Type B pancreatic cell (in vitro differentiated cells): Measurements from ENCODE around the gene C1orf116. TPM values are rescaled to one million over a fixed set of nuclear protein-coding genes. Genes with fewer than 3 reads are reported as not detected.
A peak's percentile ranks its signal among the peaks of the same experiment; 100 is the strongest.

Source experiments
- DNase-seq: peaks from one replicate; pipeline ENCODE4 v3.0.0; 2021; ENCODE audit warnings: mixed read lengths; ENCODE audit not compliant: unreplicated experiment; ENCODE audit errors: extremely low spot score
- H3K27ac Mint-ChIP-seq: 2 replicates; pipeline ENCODE4 v1.8.0; 2021; ENCODE audit warnings: mild to moderate bottlenecking, mixed read lengths
- H3K27me3 Mint-ChIP-seq: 2 replicates; pipeline ENCODE4 v1.8.0; 2021; ENCODE audit warnings: mixed read lengths
- H3K36me3 Mint-ChIP-seq: 2 replicates; pipeline ENCODE4 v1.8.0; 2021; ENCODE audit warnings: mixed read lengths
- H3K4me1 Mint-ChIP-seq: one replicate; pipeline ENCODE4 v1.8.0; 2021; ENCODE audit warnings: mixed read lengths; ENCODE audit not compliant: unreplicated experiment
- H3K4me3 Mint-ChIP-seq: 2 replicates; pipeline ENCODE4 v1.8.0; 2021; ENCODE audit warnings: mild to moderate bottlenecking, mixed read lengths
- H3K9me3 Mint-ChIP-seq: 2 replicates; pipeline ENCODE4 v1.8.0; 2021; ENCODE audit warnings: mixed read lengths
- total RNA-seq: library from RNA; stranded (reverse); gene quantifications from 2 replicates; pipeline ENCODE4 v1.2.1, GENCODE V29; 2021; ENCODE audit warnings: low replicate concordance
- TF ChIP-seq, protein P1 (sequence below): fragments of 200-600 bp; sonication (generic); conservative IDR thresholded peaks from 2 replicates; pipeline ENCODE4 v1.5.0; 2021; ENCODE audit warnings: antibody characterized with exemption, mild to moderate bottlenecking

C1orf116 gene
- total RNA-seq, 1 donor from 2014 or later, result 50.4 TPM

DNA sequence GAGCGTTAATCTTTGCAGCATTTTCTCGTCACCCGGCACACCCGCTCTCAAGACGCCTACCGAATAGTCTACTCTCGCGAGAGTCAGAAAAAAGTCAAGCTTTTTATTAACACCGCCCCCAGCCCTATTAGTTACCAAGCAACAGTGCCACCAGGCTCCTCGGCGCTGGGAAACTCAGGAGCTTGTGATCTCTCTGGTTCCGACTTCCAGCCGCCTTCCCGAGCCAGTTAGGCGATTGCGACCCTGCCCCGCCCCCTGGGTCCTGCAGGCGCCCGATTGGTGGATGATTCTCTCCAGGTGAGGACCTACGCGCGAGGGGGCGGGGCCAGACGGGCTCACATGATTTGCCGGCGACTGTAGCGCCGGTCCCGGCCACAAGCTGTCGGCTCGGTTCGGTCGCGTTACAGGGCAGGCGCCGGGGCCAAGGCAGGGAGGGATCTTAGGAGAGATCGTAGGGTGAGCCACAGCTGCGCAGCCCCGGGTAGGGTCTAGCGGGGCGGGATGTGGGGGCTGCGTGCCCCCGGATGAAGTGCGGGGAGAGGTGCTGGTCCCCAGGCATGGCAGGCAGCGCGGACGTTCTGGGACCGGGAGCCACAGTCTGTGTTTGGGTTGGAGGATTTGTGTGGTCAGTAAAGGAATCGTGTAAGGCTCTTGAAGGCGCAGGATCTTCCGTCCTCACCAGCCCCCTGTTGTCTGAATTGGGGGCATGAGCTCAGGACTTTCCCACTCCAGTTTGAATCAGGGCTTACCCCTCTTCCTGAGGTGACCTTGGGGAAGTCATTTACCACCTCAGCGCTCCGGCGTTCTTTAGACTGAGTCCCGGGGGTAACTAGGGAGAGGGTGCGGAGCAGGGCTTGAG, 20.6 kb upstream of the C1orf116 start, which contains the start of gene PFKFB2:
Gene PFKFB2 (plus strand): TSS at position 365 of the 859 bp plus-strand sequence. CDS start 1,443 bp downstream, outside the sequence.
- Mint-ChIP-seq H3K27ac (peak within 1 kb of the TSS; percentile 98), H3K4me3 (peak within 1 kb of the TSS; percentile 97), H3K36me3 (no peaks in the 10 kb centered on the region), H3K4me1 (peaks cover 36% of the 10 kb centered on the region), H3K27me3 (peaks cover 3% of the 10 kb centered on the region), H3K9me3 (no peaks in the 10 kb centered on the region)
- peak; percentile 97 for DNase-seq
- TF ChIP-seq, protein P1, sequence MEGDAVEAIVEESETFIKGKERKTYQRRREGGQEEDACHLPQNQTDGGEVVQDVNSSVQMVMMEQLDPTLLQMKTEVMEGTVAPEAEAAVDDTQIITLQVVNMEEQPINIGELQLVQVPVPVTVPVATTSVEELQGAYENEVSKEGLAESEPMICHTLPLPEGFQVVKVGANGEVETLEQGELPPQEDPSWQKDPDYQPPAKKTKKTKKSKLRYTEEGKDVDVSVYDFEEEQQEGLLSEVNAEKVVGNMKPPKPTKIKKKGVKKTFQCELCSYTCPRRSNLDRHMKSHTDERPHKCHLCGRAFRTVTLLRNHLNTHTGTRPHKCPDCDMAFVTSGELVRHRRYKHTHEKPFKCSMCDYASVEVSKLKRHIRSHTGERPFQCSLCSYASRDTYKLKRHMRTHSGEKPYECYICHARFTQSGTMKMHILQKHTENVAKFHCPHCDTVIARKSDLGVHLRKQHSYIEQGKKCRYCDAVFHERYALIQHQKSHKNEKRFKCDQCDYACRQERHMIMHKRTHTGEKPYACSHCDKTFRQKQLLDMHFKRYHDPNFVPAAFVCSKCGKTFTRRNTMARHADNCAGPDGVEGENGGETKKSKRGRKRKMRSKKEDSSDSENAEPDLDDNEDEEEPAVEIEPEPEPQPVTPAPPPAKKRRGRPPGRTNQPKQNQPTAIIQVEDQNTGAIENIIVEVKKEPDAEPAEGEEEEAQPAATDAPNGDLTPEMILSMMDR, result peak; percentile 58

DNA sequence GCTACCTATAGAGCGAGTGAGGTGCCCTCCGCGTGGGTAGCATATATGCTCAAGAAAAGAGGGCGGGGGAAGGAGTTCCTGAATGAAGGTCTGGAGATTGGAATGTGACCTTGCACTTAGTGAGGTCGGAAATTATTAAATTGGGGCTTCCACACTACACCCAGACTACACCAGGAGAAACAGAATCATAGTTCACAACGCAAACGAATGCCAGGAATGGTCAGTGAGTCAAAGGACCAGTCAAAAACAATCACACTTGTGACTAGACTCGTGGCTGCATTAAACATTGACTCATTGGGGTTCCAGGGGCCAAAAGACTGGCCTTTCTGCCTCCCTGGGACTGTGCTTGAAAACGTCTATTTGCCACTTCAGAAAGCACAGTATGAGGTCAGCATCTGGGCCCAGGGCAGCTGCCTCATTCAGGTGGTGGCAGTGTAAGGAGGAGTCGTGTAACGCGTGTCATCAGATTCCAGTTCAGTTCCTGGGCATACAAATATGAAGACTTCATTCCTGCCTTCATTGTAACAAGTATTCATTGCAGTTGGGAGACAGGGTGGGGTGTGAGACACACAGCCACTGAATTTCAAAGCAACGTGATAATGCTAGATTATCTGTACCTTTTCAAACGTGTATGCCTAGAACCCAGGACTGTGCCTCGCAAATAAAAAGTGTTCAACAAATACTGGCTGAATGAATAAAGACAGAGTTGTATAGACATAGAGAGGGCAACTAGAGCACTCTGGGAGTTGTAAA, 18.8 kb upstream of the C1orf116 start, which contains the start of gene YOD1:
Gene YOD1 (minus strand): TSS at position 18 of the 753 bp plus-strand sequence. CDS start 178 bp downstream, outside the sequence.
- Mint-ChIP-seq H3K27ac (peak within 1 kb of the TSS; percentile 98), H3K4me1 (peaks cover 51% of the 10 kb centered on the region), H3K27me3 (peaks cover 3% of the 10 kb centered on the region), H3K36me3 (peaks cover 4% of the 10 kb centered on the region), H3K9me3 (no peaks in the 10 kb centered on the region), H3K4me3 (peak within 1 kb of the TSS; percentile 97)
- no peak for DNase-seq
- TF ChIP-seq, protein P1, result no peak

DNA sequence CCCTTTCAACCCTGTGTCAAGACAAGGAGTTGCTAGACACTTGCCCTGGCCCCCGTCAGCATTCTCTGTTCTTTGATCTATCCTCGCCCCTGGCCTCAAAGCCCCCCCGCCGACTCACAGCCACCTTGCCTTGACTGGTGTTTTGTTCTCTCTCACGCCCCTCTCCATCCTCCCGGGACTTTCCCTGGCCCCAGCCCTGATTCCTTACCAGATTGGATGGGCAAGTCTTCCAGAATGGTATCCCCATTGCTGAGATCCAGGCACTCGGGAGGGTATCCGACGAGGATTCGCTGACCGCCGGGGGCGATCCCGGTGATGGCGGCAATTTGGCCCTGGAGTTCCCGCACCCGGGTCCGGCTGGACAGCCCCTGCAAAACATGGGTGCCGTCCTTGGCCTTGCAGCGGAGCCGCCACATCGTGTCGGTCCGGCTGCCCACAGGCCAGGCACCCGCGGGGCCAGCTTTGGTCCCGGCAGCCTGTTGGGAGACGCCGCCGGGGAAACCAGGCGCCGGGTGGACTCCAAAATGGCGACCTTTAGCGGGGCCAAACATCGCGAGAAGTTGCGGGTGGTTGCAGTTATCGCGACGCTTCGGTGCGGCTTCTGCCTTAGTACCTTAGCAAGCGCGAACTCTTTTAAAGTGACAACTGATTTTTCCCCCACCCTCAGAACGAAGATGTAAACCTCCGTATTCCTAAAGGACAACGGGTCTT, 18.1 kb upstream of the C1orf116 start:
- Mint-ChIP-seq H3K27ac (peak overlapping the region; percentile 98), H3K36me3 (peaks cover 7% of the 10 kb centered on the region), H3K27me3 (peaks cover 3% of the 10 kb centered on the region), H3K4me3 (peak overlapping the region; percentile 97), H3K9me3 (no peaks in the 10 kb centered on the region), H3K4me1 (peaks cover 54% of the 10 kb centered on the region)
- DNase-seq, result peak; percentile 91
- TF ChIP-seq, protein P1, result no peak

DNA sequence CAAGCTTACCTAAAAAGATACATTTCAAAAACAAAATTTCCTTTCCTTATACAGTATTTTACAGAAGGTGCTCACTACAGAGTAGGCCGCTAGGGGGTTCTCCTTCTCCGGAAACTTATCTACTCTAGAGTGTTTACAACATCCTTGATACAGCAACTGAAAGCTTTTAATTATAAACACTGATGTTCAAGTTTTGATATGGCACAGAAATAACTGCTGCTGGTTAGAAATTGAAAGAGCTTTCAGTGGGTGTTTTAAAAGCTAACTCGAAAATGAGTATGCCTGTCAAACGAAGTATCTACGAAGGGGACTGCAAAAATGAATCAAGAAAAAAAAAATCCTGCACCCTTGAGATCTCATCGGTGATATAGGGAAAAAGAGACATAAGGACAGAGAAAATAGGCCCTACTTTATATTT, 17.4 kb upstream of the C1orf116 start:
- peak overlapping the region; percentile 98 for H3K27ac Mint-ChIP-seq
- H3K9me3 Mint-ChIP-seq, result no peaks in the 10 kb centered on the region
- H3K4me1 Mint-ChIP-seq, result peaks cover 57% of the 10 kb centered on the region
- DNase-seq, result no peak
- TF ChIP-seq, protein P1, result peak; percentile 93
- peaks cover 3% of the 10 kb centered on the region for H3K27me3 Mint-ChIP-seq
- peak overlapping the region; percentile 97 for H3K4me3 Mint-ChIP-seq
- peaks cover 10% of the 10 kb centered on the region for H3K36me3 Mint-ChIP-seq

DNA sequence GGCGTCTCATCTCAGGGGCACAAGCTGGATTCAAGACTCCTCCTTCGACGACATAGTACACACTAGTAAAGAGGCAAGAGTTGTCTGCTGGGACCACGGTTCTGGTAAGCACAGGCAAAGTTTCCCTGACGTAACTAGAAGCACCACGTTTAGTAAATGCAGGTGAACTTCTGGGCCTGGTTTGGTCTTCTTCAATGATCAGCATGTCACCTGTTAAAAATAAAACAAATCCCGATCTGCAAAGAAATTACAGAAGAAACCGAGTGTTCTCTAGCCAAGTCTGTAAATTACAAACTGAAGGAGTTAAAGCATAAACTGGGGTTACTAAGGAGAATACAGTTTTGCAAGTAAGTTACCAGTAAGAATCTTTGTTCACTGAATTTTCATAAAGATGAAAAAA, 17.0 kb upstream of the C1orf116 start:
- H3K4me1 Mint-ChIP-seq, result peaks cover 61% of the 10 kb centered on the region
- peaks cover 10% of the 10 kb centered on the region for H3K36me3 Mint-ChIP-seq
- TF ChIP-seq, protein P1, result no peak
- no peaks in the 10 kb centered on the region for H3K9me3 Mint-ChIP-seq
- H3K27ac Mint-ChIP-seq, result peak overlapping the region; percentile 98
- DNase-seq, result no peak
- peaks cover 3% of the 10 kb centered on the region for H3K27me3 Mint-ChIP-seq
- H3K4me3 Mint-ChIP-seq, result peak overlapping the region; percentile 97
